ENCODE data around the gene PLA2G2C.
"Not testable (repeated sequence)": the region's sequence is repeated elsewhere in the genome, so short reads cannot be mapped to it uniquely, and the experiment has no call there.

Gene PLA2G2C

GRCh38 chr1:20151906-20152598 is 34.3 kb downstream of the PLA2G2C start:
- DNase-seq: peak; percentile 79 to 82

- no peak for DNase-seq
Observed at GRCh38 chr1:20150969-20151368, 35.3 kb downstream of the PLA2G2C start.

DNA sequence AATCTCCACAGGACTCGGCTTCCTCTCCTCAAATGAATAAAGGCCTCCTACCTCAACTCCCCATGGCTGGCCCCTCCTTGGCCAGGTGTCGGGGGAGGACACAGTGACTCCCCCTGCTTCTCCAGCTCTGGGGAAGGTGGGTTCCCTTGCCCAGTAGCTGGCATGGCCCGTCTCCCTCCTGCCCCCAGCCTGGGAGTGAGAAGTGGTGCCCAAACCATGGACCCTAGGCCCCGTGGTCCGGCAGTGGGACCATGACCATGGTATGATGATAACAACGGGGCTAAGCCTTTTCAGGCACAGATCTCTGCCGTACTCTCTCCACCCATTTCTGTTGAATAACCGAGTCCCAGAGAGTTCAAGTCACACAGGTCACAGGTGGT is 36.0 kb downstream of the PLA2G2C start:
- DNase-seq: no peak

- DNase-seq: no peak
Observed at GRCh38 chr1:20149601-20150325, 36.6 kb downstream of the PLA2G2C start.

GRCh38 chr1:20148571-20149500 is 37.5 kb downstream of the PLA2G2C start:
- no peak for DNase-seq

DNA sequence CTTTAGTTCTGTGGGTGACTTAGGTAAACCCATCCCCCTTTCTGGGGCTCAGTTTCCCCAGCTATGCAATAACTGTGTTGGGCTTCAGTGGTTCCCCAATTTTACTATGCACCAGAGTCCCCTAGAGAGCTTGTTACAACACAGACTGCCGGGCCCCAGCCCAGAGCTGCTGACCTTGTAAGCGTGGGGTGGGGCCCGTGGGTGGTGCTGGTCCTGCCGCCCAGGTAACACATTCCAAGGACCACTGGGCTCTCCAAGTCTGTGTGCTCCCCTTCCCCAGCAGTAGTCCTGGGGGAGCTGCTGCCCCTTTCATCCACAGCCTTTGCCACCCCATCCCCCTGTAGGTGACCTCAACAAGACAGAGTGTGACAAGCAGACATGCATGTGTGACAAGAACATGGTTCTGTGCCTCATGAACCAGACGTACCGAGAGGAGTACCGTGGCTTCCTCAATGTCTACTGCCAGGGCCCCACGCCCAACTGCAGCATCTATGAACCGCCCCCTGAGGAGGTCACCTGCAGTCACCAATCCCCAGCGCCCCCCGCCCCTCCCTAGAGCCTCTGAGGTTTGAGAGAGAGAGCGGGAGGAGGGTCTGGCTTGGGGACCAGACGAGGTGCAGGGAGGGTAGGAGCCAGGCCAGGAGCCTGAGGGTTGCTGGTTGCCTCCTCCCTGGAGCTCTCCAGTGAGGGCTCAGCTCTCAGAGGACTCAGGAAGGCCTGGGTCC is 38.3 kb downstream of the PLA2G2C start:
- DNase-seq: no peak

GRCh38 chr1:20143734-20144565 is 42.4 kb downstream of the PLA2G2C start:
- DNase-seq: no peak

GRCh38 chr1:20143318-20143717 is 43.0 kb downstream of the PLA2G2C start:
- no peak for DNase-seq

DNA sequence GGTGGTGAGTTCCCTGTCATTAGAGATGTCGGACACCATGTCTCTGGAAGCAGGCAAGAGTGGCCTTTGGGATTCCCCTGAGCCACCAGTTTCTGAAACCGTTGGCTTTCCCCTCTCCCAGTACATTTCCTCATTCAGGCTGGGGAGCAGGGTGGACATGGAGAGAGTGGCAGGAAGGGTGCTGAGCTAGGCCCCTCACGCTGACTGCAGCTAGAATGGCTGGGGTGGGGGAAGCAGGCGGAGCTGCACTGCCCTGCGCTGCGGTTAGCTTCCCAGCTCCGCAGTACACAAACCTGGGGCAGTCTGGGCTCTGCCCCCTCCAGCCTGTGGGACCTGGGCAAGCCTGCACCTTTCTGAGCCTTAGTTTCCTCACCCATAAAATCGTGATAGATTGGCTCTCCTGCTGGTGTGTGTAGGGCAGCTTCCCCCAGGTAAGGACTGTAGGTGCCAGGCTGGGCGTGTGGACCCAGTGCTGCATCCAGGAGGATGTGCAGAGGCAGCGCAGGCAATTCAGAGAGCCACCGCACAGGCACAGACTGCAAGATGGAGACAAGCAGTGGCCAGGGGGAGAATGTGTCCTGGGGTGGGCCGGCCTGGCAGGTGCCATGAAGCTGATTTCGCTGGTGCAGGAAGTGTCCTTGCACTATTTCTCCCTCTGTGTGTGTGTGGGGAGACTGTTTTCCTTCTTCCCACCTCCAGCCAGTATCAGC is 44.2 kb downstream of the PLA2G2C start:
- DNase-seq: no peak

DNA sequence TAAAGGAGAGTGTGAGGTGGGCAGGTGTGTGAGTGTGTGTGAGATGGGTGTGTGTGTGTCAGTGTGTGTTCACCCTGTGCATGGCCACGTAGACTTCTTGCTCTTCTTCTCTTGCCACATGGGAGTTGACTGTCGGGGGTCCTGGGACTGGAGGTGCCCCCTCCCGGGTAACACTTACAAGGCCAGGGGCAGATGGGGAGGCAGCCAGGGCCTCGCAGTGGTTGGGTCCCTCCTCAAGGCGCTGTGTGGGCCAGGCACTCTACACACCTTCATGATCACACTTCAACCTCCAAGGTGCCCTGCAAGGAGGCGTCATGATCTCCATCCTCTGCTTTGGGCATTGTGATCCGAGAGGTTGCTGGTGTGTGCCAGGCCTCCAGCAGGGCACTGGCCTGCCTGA is 44.9 kb downstream of the PLA2G2C start:
- no peak for DNase-seq

- no peak for DNase-seq
Observed at GRCh38 chr1:20141001-20141400, 45.3 kb downstream of the PLA2G2C start.

- no peak for DNase-seq
Observed at GRCh38 chr1:20139776-20140612, 46.3 kb downstream of the PLA2G2C start.

- no peak for DNase-seq
Observed at GRCh38 chr1:20138961-20139550, 47.3 kb downstream of the PLA2G2C start, which contains the start of gene PLA2G2F. Gene PLA2G2F, plus strand, starts transcription at chr1:20139323. Its CDS starts 105 bp downstream, at chr1:20139428.

- no peak for DNase-seq
Observed at GRCh38 chr1:20138346-20138745, 48.0 kb downstream of the PLA2G2C start.

- no peak for DNase-seq
Observed at GRCh38 chr1:20137604-20138003, 48.7 kb downstream of the PLA2G2C start.

- no peak for DNase-seq
Observed at GRCh38 chr1:20137055-20137454, 49.3 kb downstream of the PLA2G2C start.

DNA sequence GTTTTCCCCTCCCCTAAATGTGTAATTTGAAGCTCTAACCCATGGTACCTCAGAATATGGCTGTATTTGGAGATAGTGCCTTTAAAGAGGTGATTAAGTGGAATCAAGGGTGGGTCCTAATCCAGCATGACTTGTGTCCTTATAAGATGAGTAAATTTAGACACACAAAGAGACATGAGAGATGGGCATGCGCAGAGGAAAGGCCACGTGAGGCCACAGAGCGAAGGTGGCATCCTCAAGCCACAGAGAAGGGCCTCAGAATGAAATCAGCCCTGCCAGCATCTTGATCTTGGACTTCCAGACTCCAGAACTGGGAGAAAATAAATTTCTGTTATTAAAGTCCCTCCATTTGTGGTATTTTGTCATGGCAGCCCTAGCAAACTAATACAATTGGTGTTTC is 50.1 kb downstream of the PLA2G2C start:
- DNase-seq: no peak

- DNase-seq: no peak
Observed at GRCh38 chr1:20134995-20135394, 51.3 kb downstream of the PLA2G2C start.

- not testable (repeated sequence) for DNase-seq
Observed at GRCh38 chr1:20130518-20130917, 55.8 kb downstream of the PLA2G2C start.

Measured in CD4-positive, alpha-beta T cell treated with Interleukin-4 for 1 hour (primary cell).